ENCODE measurements around the gene GLT6D1. TPM values are rescaled to one million over a fixed set of nuclear protein-coding genes. Genes with fewer than 3 reads are reported as not detected.

Gene GLT6D1
- total RNA-seq, 2 experiments from 2014 or later, result not detected

DNA sequence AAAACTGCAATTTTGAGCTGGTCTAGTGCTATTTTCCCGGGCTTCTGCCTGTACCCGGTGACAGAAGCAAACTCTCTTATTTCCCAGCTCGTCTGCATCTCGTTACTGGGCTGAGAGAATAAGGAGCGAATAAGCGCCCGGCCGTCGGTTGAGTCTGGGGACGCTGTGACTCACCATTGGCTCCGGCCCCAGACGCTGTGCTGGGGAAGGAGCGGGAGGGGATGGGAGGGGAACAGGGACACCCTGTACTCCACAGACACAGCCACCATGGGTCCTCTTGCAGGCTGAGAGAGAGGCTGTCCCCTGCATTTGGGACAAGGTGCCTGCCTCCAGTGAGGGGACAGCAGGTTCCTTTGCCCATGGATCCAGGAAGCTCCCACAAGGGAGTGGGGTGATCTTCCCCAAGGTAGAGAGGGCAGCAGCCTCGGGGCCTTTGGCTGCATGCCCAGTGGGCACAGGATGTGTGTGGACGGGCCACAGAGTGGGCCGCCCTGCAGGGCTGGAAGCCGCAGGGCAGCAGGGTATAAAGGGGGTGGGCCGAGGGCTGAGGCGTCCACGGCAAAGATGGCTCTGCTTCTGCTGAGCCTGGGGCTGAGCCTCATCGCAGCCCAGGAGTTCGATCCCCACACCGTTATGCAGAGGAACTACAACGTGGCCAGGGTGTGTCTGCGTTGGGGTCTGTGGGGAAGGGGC lies 23.6 kb upstream of the GLT6D1 start, which contains the start of gene LCN9:
TSS of gene LCN9 (plus strand) at position 552 of the 693 bp plus-strand sequence. CDS start at position 565, 13 bp downstream.
- H3K27ac Mint-ChIP-seq, result no peak within 1 kb of the TSS
- no peaks in the 10 kb centered on the region for H3K36me3 Mint-ChIP-seq (ENCODE audit: low read depth)
- H3K4me1 Mint-ChIP-seq (ENCODE audit: low read depth), result no peaks in the 10 kb centered on the region
- ATAC-seq (no peak), DNase-seq (no peak)
- ChIA-PET POLR2A (no interaction called here), CTCF (no interaction called here)
- H3K4me3 Mint-ChIP-seq, result no peak within 1 kb of the TSS
- H3K9me3 Mint-ChIP-seq (ENCODE audit: insufficient read depth), result no peaks in the 10 kb centered on the region
- H3K27me3 Mint-ChIP-seq (ENCODE audit: low read depth), result no peaks in the 10 kb centered on the region

DNA sequence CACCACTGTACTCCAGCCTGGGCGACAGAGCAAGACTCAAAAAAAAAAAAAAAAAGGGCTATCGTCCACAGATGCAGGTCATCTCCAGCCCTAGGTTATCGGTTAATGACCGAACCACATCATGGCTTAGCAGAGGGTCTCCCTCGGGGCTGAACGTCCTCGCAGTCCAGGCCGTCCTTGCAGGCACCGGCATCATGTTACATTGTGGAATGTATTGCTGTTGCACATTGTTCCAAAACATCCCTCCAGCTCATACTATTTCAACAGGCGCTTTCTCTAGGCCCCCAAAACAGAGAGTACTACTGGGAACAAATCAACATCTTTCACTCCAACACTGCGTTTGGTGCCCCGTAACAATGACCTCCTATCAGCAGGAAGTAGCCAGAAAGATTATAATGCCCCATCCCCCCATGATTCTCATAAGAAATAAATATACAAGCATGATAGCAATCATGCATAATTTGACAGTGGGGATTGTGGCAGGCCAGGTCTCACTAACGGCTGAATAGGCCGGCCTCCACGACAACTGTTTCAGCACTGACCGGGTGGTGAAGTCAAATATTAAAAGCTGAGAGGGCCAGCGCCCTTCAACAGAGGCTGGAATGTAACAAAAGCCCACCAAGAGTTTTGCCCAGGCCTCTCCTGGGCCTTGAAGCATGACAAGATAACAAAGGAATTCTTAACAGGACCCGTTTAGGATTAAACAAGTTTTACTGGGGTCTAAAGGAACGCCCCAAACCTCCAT lies 22.6 kb upstream of the GLT6D1 start:
- Mint-ChIP-seq H3K4me3 (no peak overlapping the region), H3K27me3 (ENCODE audit: low read depth) (no peaks in the 10 kb centered on the region), H3K27ac (no peak overlapping the region), H3K9me3 (ENCODE audit: insufficient read depth) (no peaks in the 10 kb centered on the region), H3K36me3 (ENCODE audit: low read depth) (no peaks in the 10 kb centered on the region), H3K4me1 (ENCODE audit: low read depth) (no peaks in the 10 kb centered on the region)
- CTCF ChIA-PET, result no interaction called here
- DNase-seq (no peak), ATAC-seq (no peak)
- POLR2A ChIA-PET, result no interaction called here

DNA sequence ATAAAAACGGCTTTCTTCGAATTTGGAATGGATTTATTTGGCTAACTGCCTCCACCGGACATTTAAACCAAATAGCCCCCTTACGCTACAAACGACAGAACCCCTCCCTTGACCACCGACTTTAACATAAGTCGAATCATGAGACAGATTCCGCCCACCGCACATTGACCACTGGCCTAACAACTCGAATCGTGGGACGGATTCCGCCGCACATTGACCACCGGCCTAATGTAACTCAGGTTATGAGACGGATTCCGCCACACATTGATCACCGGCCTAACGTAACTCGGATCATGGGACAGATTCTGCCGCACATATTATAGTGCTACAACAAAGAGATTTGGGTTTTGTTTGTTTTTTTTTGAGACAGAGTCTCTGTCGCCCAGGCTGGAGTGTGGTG lies 21.1 kb upstream of the GLT6D1 start:
- H3K27ac Mint-ChIP-seq, result no peak overlapping the region
- H3K9me3 Mint-ChIP-seq (ENCODE audit: insufficient read depth), result no peaks in the 10 kb centered on the region
- CTCF ChIA-PET, result no interaction called here

DNA sequence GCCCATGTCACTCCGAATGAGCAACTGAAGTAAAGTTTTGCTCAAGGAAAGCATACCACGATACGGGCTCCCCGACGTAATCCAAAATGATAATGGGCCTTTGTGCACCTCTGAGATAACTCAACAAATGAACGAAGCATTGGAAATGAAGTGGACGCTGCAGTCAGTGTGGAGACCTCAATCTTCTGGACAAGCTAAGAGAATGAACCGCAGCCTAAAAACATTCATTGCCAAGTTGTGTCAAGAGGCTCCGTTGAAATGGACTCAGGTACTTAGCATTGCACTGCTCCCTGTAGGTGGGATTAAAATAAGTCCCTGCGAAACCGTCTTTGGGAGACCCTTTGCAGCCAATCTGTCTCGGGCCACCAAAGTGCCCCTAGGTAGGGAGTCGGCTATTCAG lies 19.9 kb upstream of the GLT6D1 start:
- DNase-seq (no peak), ATAC-seq (no peak)
- Mint-ChIP-seq H3K36me3 (ENCODE audit: low read depth) (no peaks in the 10 kb centered on the region), H3K27me3 (ENCODE audit: low read depth) (no peaks in the 10 kb centered on the region), H3K9me3 (ENCODE audit: insufficient read depth) (no peaks in the 10 kb centered on the region), H3K4me1 (ENCODE audit: low read depth) (no peaks in the 10 kb centered on the region), H3K4me3 (no peak overlapping the region), H3K27ac (no peak overlapping the region)
- ChIA-PET POLR2A (no interaction called here), CTCF (no interaction called here)

More for the DNA sequence above, 21.1 kb upstream of the GLT6D1 start:
- no peaks in the 10 kb centered on the region for H3K4me1 Mint-ChIP-seq (ENCODE audit: low read depth)
- ATAC-seq, result no peak
- no peak overlapping the region for H3K4me3 Mint-ChIP-seq
- H3K27me3 Mint-ChIP-seq (ENCODE audit: low read depth), result no peaks in the 10 kb centered on the region
- DNase-seq, result no peak
- H3K36me3 Mint-ChIP-seq (ENCODE audit: low read depth), result no peaks in the 10 kb centered on the region
- POLR2A ChIA-PET, result no interaction called here

DNA sequence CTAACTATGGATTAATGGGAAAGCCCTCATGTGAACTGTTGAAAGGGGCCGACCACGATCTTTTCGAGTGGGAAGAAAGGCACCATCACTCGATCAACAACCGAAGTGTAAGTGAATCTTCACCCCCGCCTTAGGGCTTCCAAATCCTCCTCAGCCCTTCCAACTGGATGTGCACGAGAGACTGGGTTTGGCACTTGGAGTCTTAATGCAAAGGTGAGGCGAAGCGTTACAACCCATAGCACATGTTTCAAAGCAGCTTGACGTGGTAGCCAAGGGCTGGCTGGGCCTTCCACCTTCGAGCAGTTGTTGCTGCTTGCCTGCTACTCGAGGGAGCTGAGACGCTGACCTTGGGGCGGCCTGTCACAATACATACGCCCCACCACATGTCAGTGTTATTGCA lies 18.1 kb upstream of the GLT6D1 start:
- POLR2A ChIA-PET, result no interaction called here
- CTCF ChIA-PET, result no interaction called here

DNA sequence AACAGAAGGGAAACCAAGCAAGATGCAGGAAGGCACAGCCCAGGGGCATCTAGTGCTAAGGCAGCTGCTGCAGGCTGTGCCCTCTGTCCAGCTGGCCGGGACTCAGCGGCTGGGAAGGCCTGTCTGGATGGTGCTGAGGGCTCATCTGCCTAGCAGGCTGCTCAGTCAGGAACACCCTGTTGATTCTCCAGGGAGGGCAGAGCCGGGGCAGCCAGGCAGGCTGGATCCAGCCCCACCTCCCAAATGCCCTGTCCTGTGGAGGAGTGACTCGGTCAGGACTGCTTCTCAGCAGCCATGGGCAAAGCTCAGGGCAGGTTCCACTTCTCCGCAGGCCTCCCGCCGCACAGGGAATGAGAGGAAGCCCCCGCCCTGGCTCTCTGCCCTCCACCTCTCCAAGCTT lies 16.0 kb upstream of the GLT6D1 start:
- ATAC-seq, result no peak
- no peaks in the 10 kb centered on the region for H3K9me3 Mint-ChIP-seq (ENCODE audit: insufficient read depth)

More for the DNA sequence above, 18.1 kb upstream of the GLT6D1 start:
- Mint-ChIP-seq H3K9me3 (ENCODE audit: insufficient read depth) (no peaks in the 10 kb centered on the region), H3K4me1 (ENCODE audit: low read depth) (no peaks in the 10 kb centered on the region), H3K36me3 (ENCODE audit: low read depth) (no peaks in the 10 kb centered on the region), H3K27me3 (ENCODE audit: low read depth) (no peaks in the 10 kb centered on the region), H3K4me3 (no peak overlapping the region), H3K27ac (no peak overlapping the region)
- no peak for ATAC-seq
- DNase-seq, result no peak

DNA sequence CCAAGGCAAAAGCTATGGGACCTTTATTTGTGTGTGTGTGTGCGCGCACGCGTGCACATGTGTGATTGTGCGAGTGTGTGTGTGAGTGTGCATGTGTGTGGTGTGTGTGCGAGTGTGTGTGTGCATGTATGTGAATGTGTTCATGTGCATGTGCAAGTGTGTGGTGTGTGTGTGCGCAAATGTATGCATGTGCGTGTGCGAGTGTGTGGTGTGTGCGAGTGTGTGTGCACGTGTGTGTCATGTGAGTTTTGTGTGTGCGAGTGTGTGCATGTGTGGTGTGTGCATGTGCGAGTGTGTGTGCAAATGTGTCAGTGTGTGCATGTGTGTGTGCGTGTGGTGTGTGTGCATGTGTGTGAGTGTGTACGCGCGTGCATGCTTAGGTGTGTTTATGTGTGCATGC lies 11.1 kb upstream of the GLT6D1 start:
- ChIA-PET POLR2A (no interaction called here), CTCF (no interaction called here)
- H3K36me3 Mint-ChIP-seq (ENCODE audit: low read depth), result no peaks in the 10 kb centered on the region
- DNase-seq, result no peak
- peaks cover 11% of the 10 kb centered on the region for H3K9me3 Mint-ChIP-seq (ENCODE audit: insufficient read depth)
- no peaks in the 10 kb centered on the region for H3K27me3 Mint-ChIP-seq (ENCODE audit: low read depth)
- no peak for ATAC-seq
- H3K27ac Mint-ChIP-seq, result no peak overlapping the region
- H3K4me3 Mint-ChIP-seq, result no peak overlapping the region
- H3K4me1 Mint-ChIP-seq (ENCODE audit: low read depth), result no peaks in the 10 kb centered on the region

More for the DNA sequence above, 16.0 kb upstream of the GLT6D1 start:
- no peak overlapping the region for H3K4me3 Mint-ChIP-seq
- no peaks in the 10 kb centered on the region for H3K36me3 Mint-ChIP-seq (ENCODE audit: low read depth)
- no peak for DNase-seq
- ChIA-PET CTCF (no interaction called here), POLR2A (no interaction called here)
- H3K27ac Mint-ChIP-seq, result no peak overlapping the region
- no peaks in the 10 kb centered on the region for H3K27me3 Mint-ChIP-seq (ENCODE audit: low read depth)
- H3K4me1 Mint-ChIP-seq (ENCODE audit: low read depth), result no peaks in the 10 kb centered on the region

DNA sequence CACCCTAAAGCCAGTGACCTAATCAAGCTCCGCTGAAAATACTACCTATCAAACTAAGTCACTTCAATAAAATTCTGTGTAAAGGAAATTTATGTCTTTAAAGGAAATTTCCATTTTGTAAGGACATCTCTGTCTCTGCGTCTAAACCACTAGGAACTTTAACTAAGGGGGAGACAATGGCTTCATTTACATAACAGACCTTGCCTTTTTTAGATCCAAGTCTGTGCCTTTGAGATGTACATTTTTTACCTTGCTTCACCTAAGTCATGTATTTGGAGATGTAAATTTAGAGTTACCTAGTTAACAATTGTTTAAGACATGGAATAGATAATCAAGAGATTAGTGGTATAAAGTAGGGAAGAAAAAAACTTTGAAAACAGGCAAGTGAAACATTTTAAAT lies 10.2 kb upstream of the GLT6D1 start:
- Mint-ChIP-seq H3K4me1 (ENCODE audit: low read depth) (no peaks in the 10 kb centered on the region), H3K36me3 (ENCODE audit: low read depth) (peaks cover 2% of the 10 kb centered on the region), H3K9me3 (ENCODE audit: insufficient read depth) (peaks cover 18% of the 10 kb centered on the region), H3K27ac (no peak overlapping the region), H3K4me3 (no peak overlapping the region), H3K27me3 (ENCODE audit: low read depth) (no peaks in the 10 kb centered on the region)
- ATAC-seq (no peak), DNase-seq (no peak)
- CTCF ChIA-PET, result no interaction called here
- POLR2A ChIA-PET, result no interaction called here

DNA sequence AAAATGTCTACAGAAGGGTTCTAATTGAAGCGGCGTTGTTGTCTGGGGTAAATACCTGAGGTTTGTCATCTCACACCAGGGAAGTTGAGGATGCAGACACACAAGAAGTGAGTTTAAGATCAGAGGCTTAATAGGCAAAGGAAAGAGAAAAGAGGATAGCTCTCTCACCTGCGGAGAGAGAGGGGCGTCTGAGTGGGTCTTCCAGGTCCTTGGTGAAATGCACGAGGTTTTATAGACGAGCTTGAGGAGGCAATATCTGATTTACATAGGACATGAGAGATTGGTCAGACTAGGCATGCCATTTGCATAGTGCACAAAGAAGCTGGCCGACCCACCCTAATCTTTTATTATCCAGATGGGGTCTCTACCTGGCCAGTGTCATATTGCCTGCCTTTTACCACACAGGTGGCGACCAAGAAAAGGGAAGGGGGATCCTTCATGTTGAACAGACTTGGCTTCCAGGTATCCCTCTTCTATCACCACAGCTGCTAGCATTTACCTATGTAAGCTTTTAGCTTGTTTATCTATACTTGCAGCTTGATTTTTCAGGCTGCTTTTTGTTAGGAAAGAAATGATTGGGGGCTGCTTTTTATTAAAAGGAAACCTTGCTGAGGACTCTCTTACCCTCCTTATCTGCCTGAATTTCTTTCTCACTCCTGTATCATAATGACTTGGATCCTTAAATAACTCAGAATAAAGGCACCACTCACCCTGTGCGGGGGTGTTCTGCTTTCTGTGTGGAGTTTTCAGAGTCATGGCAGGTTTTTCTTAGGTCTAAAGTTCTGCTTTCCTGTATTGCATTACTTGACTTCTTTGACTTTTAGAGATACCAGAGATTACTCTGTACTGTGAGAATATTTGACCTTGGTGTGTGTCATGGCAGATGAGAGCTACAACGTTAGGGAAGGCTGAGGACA lies 9.4 kb upstream of the GLT6D1 start:
- Mint-ChIP-seq H3K27me3 (ENCODE audit: low read depth) (no peaks in the 10 kb centered on the region), H3K4me1 (ENCODE audit: low read depth) (no peaks in the 10 kb centered on the region), H3K36me3 (ENCODE audit: low read depth) (peaks cover 2% of the 10 kb centered on the region), H3K27ac (no peak overlapping the region), H3K9me3 (ENCODE audit: insufficient read depth) (peaks cover 19% of the 10 kb centered on the region), H3K4me3 (no peak overlapping the region)
- ChIA-PET POLR2A (no interaction called here), CTCF (no interaction called here)
- DNase-seq, result no peak
- ATAC-seq, result no peak

DNA sequence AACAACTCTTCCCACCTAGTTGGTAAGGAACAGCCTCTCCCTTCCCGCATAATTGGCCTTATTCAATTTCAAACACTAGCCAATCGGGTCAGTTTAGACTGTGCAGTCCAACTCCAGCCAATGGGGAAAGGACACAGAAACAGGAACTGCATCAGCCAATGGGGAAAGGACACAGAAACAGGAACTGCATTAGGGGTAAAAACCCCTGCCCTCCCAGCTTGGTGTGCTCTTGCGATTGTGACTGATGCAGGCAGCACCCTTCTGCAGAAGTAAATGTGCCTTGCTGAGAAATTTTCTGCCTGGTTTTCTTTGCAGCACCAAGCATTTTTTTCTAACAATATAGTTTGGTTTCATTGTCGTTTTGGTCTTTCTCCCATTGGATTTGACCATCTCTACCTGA lies 8.5 kb upstream of the GLT6D1 start:
- Mint-ChIP-seq H3K4me3 (no peak overlapping the region), H3K4me1 (ENCODE audit: low read depth) (no peaks in the 10 kb centered on the region), H3K27ac (no peak overlapping the region), H3K27me3 (ENCODE audit: low read depth) (no peaks in the 10 kb centered on the region), H3K36me3 (ENCODE audit: low read depth) (peaks cover 2% of the 10 kb centered on the region), H3K9me3 (ENCODE audit: insufficient read depth) (peaks cover 19% of the 10 kb centered on the region)
- DNase-seq (no peak), ATAC-seq (no peak)
- ChIA-PET POLR2A (no interaction called here), CTCF (no interaction called here)

DNA sequence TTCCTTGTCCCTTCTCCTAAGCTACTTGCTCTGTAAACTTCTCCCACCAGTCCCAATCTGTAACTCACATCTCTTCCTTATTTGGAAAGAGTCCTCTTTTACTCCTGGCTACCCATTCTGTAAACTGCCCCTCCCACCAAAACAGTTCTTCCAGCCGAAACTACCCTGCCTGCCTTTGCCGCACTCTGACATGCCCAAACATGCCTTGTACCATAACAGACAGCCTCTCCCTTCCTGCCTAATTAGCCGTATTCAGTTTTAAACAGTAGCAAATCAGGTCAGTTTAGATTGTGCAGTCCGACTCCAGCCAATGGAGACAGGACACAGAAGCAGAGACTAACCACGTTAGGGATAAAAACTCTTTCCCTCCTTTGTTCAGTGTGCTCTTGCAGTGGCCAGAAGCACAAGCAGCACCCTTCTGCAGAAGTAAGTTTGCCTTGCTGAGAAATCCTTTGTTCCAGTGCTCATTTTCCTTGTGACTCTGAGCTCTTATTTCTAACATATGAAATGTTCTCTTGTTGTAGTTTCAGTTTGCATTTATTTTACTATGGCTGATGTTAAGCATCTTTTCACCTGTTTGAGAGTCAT lies 5.4 kb upstream of the GLT6D1 start:
- POLR2A ChIA-PET, result no interaction called here
- Mint-ChIP-seq H3K4me1 (ENCODE audit: low read depth) (no peaks in the 10 kb centered on the region), H3K27ac (no peak overlapping the region), H3K36me3 (ENCODE audit: low read depth) (peaks cover 2% of the 10 kb centered on the region), H3K27me3 (ENCODE audit: low read depth) (no peaks in the 10 kb centered on the region), H3K9me3 (ENCODE audit: insufficient read depth) (peaks cover 19% of the 10 kb centered on the region), H3K4me3 (no peak overlapping the region)
- no peak for DNase-seq
- no peak for ATAC-seq
- CTCF ChIA-PET, result no interaction called here

DNA sequence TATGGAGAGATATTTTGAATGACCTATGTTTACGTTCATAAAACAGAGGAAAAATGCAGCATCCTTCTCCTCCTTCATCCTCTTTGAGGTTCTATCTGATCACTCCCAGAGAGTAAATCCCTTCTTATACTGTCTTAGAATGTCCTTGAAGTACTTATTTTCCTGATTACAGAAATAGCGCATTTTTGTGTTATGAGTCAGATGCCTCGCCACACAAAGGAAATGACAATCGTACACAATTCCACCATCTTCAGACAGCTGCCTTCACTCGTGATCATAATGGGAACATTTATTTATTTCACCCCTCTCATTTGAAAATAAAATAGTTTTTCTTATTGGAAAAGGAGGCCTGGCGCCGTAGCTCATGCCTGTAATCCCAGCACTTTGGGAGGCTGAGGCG lies 2.4 kb upstream of the GLT6D1 start:
- H3K9me3 Mint-ChIP-seq (ENCODE audit: insufficient read depth), result peaks cover 16% of the 10 kb centered on the region
- peaks cover 2% of the 10 kb centered on the region for H3K36me3 Mint-ChIP-seq (ENCODE audit: low read depth)
- ChIA-PET POLR2A (no interaction called here), CTCF (no interaction called here)
- no peak overlapping the region for H3K27ac Mint-ChIP-seq
- H3K4me1 Mint-ChIP-seq (ENCODE audit: low read depth), result no peaks in the 10 kb centered on the region
- ATAC-seq (no peak), DNase-seq (no peak)
- no peak overlapping the region for H3K4me3 Mint-ChIP-seq
- H3K27me3 Mint-ChIP-seq (ENCODE audit: low read depth), result no peaks in the 10 kb centered on the region

All from activated CD8-positive, alpha-beta T cell treated with anti-CD3 and anti-CD28 coated beads, Interleukin-2, amount 10 ng/mL, durations not matched to agents 7 days and 5 days (primary cell).